ENCODE measurements around the gene UTP4.

Gene UTP4

DNA sequence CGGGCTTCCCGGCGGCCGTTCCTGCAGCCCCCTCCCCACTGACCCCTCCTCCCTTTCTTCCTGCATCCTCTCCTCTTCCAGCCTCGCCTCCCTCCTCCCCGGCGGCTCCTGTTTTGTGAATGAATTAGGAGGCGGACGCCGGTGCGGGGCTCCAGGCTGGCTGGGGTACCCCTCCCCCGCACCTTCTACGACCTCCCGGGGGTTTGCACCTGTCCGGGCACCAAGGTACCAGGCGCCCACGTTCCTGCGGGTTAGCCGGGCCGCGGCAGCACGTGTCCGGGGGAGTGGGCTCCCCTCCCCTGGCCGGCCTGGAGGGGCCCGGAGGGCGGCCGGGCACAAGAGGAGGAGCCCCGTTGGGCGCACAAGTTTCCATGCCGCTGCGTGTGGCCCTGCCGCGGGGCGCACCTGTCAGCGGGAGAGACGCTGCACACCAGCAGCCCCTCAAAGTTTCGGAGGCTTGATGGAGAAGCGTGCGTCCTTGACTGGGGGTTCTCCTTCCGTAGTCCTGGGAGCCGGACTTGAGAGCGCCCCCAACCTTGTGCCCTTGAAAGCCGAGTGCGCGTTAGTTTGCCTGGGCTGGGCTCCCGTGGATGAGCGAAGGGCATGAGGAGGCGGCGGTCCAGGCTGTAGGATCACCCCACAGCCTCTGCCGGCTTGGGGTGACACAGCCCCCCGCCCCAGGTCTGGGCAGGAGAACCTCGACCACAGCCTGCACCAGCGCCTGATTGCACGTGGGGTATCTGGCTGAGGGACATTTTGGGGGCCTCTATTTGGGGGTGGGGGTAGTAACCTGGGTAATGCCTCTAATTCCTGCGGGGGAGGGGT lies 25.7 kb upstream of the UTP4 start:
- H4K20me1 ChIP-seq (ENCODE audit: insufficient read depth, low read length), result peaks cover 34% of the 10 kb centered on the region
- TF ChIP-seq, protein P1, sequence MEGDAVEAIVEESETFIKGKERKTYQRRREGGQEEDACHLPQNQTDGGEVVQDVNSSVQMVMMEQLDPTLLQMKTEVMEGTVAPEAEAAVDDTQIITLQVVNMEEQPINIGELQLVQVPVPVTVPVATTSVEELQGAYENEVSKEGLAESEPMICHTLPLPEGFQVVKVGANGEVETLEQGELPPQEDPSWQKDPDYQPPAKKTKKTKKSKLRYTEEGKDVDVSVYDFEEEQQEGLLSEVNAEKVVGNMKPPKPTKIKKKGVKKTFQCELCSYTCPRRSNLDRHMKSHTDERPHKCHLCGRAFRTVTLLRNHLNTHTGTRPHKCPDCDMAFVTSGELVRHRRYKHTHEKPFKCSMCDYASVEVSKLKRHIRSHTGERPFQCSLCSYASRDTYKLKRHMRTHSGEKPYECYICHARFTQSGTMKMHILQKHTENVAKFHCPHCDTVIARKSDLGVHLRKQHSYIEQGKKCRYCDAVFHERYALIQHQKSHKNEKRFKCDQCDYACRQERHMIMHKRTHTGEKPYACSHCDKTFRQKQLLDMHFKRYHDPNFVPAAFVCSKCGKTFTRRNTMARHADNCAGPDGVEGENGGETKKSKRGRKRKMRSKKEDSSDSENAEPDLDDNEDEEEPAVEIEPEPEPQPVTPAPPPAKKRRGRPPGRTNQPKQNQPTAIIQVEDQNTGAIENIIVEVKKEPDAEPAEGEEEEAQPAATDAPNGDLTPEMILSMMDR (IDR thresholded peaks at IDR 0.05; ENCODE audit: borderline replicate concordance, extremely low read depth, low read length, poor library complexity, severe bottlenecking), result no peak
- peak; percentile 65 for TF ChIP-seq EZH2 (IDR thresholded peaks at IDR 0.05; ENCODE audit: borderline replicate concordance, low read depth, low read length, severe bottlenecking)
- peak overlapping the region; percentile 56 for H3K9ac ChIP-seq (ENCODE audit: low read depth, low read length)
- peaks cover 9% of the 10 kb centered on the region for H3K36me3 ChIP-seq (ENCODE audit: insufficient read depth, low read length)
- H2AFZ ChIP-seq (ENCODE audit: low read depth, low read length), result peak overlapping the region; percentile 61
- no peak; the same call in 2 of the 3 replicates for ATAC-seq (ENCODE audit: insufficient read depth, low read depth)
- no peak overlapping the region for H3K27ac ChIP-seq (ENCODE audit: low read length)
- DNase-seq, result no peak
- no peaks in the 10 kb centered on the region for H3K9me3 ChIP-seq (ENCODE audit: insufficient read depth, low read length, severe bottlenecking)
- peaks cover 18% of the 10 kb centered on the region for H3K4me1 ChIP-seq (ENCODE audit: insufficient read depth, low read length)
- H3K4me3 ChIP-seq (ENCODE audit: low read depth in 1 of 2, low read length in 2 of 2), result peak overlapping the region; percentile 31 to 59; a peak in 3 of 4 replicates
- H3K79me2 ChIP-seq (ENCODE audit: insufficient read depth, low read length), result no peaks in the 10 kb centered on the region
- H3K27me3 ChIP-seq (ENCODE audit: insufficient read depth, low read length, poor library complexity), result peaks cover 19% of the 10 kb centered on the region
- H3K4me2 ChIP-seq (ENCODE audit: insufficient read depth, low read length), result peak overlapping the region; percentile 86

DNA sequence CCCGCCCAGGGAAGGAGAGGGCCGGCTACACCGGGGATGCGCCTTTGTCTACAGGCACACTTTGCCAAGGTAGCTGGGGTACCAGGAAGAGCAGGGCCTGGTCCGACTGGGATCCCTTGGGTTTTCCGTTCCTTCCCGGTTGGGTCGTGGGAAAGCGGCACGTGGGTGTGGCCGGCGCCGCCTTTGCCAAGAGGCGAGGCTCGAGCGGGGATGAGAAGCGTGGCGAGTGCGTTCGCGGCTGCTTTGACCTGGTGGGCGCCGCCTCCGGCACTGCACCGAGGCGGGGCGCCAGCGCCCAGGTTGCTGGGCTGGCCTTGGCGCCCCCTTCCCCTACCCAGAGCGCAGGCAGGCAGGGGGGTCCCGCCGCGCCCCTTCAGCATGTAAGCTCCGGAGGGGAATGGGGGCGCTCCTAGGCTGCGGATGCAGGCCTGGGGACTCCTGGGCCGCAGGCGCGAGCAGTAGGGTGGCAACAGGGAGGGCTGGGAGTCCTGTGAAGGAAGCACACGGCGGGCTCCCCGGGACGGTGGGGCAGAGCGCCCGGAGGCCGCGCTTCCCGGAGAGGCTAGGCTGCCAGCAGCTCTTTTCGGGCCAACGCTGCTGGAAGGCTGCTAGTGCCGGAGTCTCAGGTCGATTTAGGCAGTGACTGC lies 25.0 kb upstream of the UTP4 start:
- no peak overlapping the region for H3K4me3 ChIP-seq (ENCODE audit: low read depth in 1 of 2, low read length in 2 of 2)
- H3K27ac ChIP-seq (ENCODE audit: low read length), result no peak overlapping the region
- no peaks in the 10 kb centered on the region for H3K9me3 ChIP-seq (ENCODE audit: insufficient read depth, low read length, severe bottlenecking)
- H3K36me3 ChIP-seq (ENCODE audit: insufficient read depth, low read length), result peaks cover 15% of the 10 kb centered on the region
- no peak for ATAC-seq (ENCODE audit: insufficient read depth, low read depth)
- no peak overlapping the region for H3K9ac ChIP-seq (ENCODE audit: low read depth, low read length)
- TF ChIP-seq, protein P1 (IDR thresholded peaks at IDR 0.05; ENCODE audit: borderline replicate concordance, extremely low read depth, low read length, poor library complexity, severe bottlenecking), result no peak
- TF ChIP-seq EZH2 (IDR thresholded peaks at IDR 0.05; ENCODE audit: borderline replicate concordance, low read depth, low read length, severe bottlenecking), result no peak
- no peak for DNase-seq
- H4K20me1 ChIP-seq (ENCODE audit: insufficient read depth, low read length), result peaks cover 42% of the 10 kb centered on the region
- no peak overlapping the region for H2AFZ ChIP-seq (ENCODE audit: low read depth, low read length)
- H3K4me2 ChIP-seq (ENCODE audit: insufficient read depth, low read length), result no peak overlapping the region
- H3K27me3 ChIP-seq (ENCODE audit: insufficient read depth, low read length, poor library complexity), result peaks cover 19% of the 10 kb centered on the region
- H3K4me1 ChIP-seq (ENCODE audit: insufficient read depth, low read length), result peaks cover 18% of the 10 kb centered on the region
- no peaks in the 10 kb centered on the region for H3K79me2 ChIP-seq (ENCODE audit: insufficient read depth, low read length)

DNA sequence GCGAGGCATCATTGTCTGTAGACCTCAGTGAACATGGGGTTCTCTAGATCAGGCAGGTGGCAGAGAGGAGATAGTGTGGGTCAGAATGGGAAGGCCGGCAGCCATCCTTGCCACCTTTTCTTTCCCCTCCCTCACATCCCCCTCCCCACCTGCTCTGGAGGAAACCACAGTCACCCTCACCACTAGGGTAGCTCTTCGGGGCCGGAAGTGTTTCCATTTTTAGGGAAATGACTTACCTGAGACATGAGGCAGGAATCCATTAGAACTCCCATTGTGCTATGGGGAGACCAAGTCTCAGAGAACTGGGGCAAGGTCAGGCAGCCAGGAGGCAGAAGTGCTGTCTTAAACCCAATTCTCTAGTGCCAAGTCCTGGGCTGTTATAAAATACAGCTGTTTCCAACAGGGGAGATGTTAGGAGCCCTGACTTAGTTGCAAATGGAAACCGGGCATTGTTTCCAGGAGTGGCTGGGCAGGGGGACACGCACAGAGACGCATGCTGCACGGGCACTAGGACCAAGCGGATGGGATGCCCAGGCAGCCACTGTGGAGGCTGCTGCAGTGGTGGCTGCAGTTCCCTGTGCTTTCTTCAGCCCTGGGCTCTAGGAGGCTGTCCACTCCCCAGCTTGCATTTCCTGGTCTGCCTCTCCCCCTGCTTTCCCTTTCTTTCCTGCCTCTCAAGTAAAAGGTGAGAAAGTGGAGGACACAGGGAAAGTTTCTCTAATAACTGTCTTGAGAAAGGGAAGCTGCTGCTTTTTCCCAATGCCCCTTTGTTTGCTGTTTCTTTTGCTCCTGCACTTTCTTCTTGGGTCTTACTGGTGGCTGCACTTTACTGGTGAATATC lies 24.2 kb upstream of the UTP4 start:
- no peaks in the 10 kb centered on the region for H3K9me3 ChIP-seq (ENCODE audit: insufficient read depth, low read length, severe bottlenecking)
- H4K20me1 ChIP-seq (ENCODE audit: insufficient read depth, low read length), result peaks cover 50% of the 10 kb centered on the region
- no peak overlapping the region for H2AFZ ChIP-seq (ENCODE audit: low read depth, low read length)
- peaks cover 17% of the 10 kb centered on the region for H3K36me3 ChIP-seq (ENCODE audit: insufficient read depth, low read length)
- no peak overlapping the region for H3K27ac ChIP-seq (ENCODE audit: low read length)
- H3K79me2 ChIP-seq (ENCODE audit: insufficient read depth, low read length), result no peaks in the 10 kb centered on the region
- no peak overlapping the region for H3K4me2 ChIP-seq (ENCODE audit: insufficient read depth, low read length)
- TF ChIP-seq EZH2 (IDR thresholded peaks at IDR 0.05; ENCODE audit: borderline replicate concordance, low read depth, low read length, severe bottlenecking), result no peak
- TF ChIP-seq, protein P1 (IDR thresholded peaks at IDR 0.05; ENCODE audit: borderline replicate concordance, extremely low read depth, low read length, poor library complexity, severe bottlenecking), result no peak
- peaks cover 18% of the 10 kb centered on the region for H3K4me1 ChIP-seq (ENCODE audit: insufficient read depth, low read length)
- DNase-seq (no peak), ATAC-seq (ENCODE audit: insufficient read depth, low read depth) (no peak)
- H3K4me3 ChIP-seq (ENCODE audit: low read depth in 1 of 2, low read length in 2 of 2), result no peak overlapping the region
- peaks cover 19% of the 10 kb centered on the region for H3K27me3 ChIP-seq (ENCODE audit: insufficient read depth, low read length, poor library complexity)
- H3K9ac ChIP-seq (ENCODE audit: low read depth, low read length), result no peak overlapping the region

Data from DND-41 (cell line).